ENCODE results near the gene C10orf67.
"Not testable (repeated sequence)": the region's sequence is repeated elsewhere in the genome, so short reads cannot be mapped to it uniquely, and the experiment has no call there.

DNA sequence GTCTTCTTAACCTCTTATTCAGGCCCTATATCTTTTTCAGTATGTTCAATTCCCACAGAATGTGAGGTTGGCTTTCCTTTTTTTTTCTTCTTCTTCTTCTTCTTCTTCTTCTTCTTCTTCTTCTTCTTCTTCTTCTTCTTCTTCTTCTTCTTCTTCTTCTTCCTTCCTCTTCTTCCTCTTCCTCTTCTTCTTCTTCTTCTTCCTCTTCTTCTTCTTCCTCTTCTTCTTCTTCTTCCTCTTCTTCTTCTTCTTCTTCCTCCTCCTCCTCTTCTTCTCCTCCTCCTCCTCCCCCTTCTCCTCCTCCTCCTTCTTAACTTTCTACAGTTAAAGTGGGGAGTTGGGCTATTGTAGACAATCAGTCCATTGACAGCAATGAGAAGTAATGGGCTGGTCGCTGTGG, 6.1 kb upstream of the C10orf67 start:
- not testable (repeated sequence) for TF ChIP-seq EZH2phosphoT487 (IDR thresholded peaks at IDR 0.05; ENCODE audit: insufficient read depth, low read depth); EZH2 (IDR thresholded peaks at IDR 0.05; ENCODE audit: insufficient read depth, poor library complexity, severe bottlenecking)
